PC-3 (cell line): ENCODE results near the gene RIMKLB. TPM values are rescaled to one million over a fixed set of nuclear protein-coding genes. Genes with fewer than 3 reads are reported as not detected.

ENCODE experiments used
- ATAC-seq: fragments of 200-7000 bp; cut with Tn5 transposase; 2 replicates; pipeline ENCODE4 v1.9.1; 2020; ENCODE audit warnings: mild to moderate bottlenecking, moderate library complexity
- BruUV-seq: library from RNA; stranded (reverse); fragments of 400-500 nt; replicated peaks from 2 replicates; lab custom pipeline; 2021; lab: Mats Ljungman, UMichigan
- CTCF ChIA-PET: fragments of 300-600 bp; sonication (Branson Sonifier 250); formaldehyde crosslinking; loops from one replicate; lab custom pipeline; 2022; ENCODE audit warnings: antibody characterized with exemption; lab: Charles Lee
- POLR2A ChIA-PET: fragments of 300-600 bp; sonication (Branson Sonifier 250); formaldehyde crosslinking; loops from one replicate; lab custom pipeline; 2022; ENCODE audit warnings: antibody characterized with exemption; ENCODE audit not compliant: unreplicated experiment; lab: Charles Lee
- DNase-seq: peaks from one replicate; pipeline ENCODE4 v3.0.0-alpha.2; 2015
- H2AFZ ChIP-seq: fragments of 300-600 bp; sonication (generic); 2 replicates; pipeline ENCODE4 v1.6.0; 2016; ENCODE audit warnings: antibody characterized with exemption, low read length
- H3F3A ChIP-seq: fragments of 300-600 bp; sonication (generic); one replicate; pipeline ENCODE4 v1.6.0; 2017; ENCODE audit warnings: antibody characterized with exemption, low read length, control low read depth, mild to moderate bottlenecking; ENCODE audit not compliant: unreplicated experiment
- H3K27ac ChIP-seq: fragments of 300-600 bp; sonication (generic); 2 replicates; pipeline ENCODE4 v1.5.1; 2016; ENCODE audit warnings: mild to moderate bottlenecking, low read length
- H3K27me3 ChIP-seq: fragments of 300-600 bp; sonication (generic); 2 replicates; pipeline ENCODE4 v1.6.1; 2016; ENCODE audit warnings: low read length, mixed read lengths
- H3K36me3 ChIP-seq: fragments of 300-600 bp; sonication (generic); 2 replicates; pipeline ENCODE4 v1.6.1; 2016; ENCODE audit warnings: low read depth, mixed run types, low read length, mixed read lengths
- H3K4me1 ChIP-seq: fragments of 300-600 bp; sonication (generic); 2 replicates; pipeline ENCODE4 v1.5.1; 2016; ENCODE audit warnings: low read length; ENCODE audit not compliant: insufficient read depth
- H3K4me2 ChIP-seq: fragments of 300-600 bp; sonication (generic); 2 replicates; pipeline ENCODE4 v1.6.0; 2016; ENCODE audit warnings: low read length
- H3K4me3 ChIP-seq: fragments of 300-600 bp; sonication (generic); 2 replicates; pipeline ENCODE4 v1.5.1; 2016; ENCODE audit warnings: mild to moderate bottlenecking, low read length, mixed read lengths
- H3K79me2 ChIP-seq: fragments of 300-600 bp; sonication (generic); 2 replicates; pipeline ENCODE4 v1.6.1; 2017; ENCODE audit warnings: low read length, mixed read lengths
- H3K9ac ChIP-seq: fragments of 300-600 bp; sonication (generic); 2 replicates; pipeline ENCODE4 v1.6.0; 2016; ENCODE audit warnings: mild to moderate bottlenecking, low read length
- H3K9me2 ChIP-seq: fragments of 300-600 bp; sonication (generic); replicated peaks from 2 replicates; pipeline ENCODE4 v1.6.1; 2016; ENCODE audit warnings: mixed run types, low read length, mixed read lengths
- H3K9me3 ChIP-seq: fragments of 300-600 bp; sonication (generic); 2 replicates; pipeline ENCODE4 v1.6.1; 2016; ENCODE audit warnings: low read length, mixed read lengths
- H4K20me1 ChIP-seq: fragments of 300-600 bp; sonication (generic); 2 replicates; pipeline ENCODE4 v1.6.1; 2016; ENCODE audit warnings: low read length, mixed read lengths
- EZH2 ChIP-seq: fragments of 300-600 bp; sonication (generic); IDR thresholded peaks from one replicate; pipeline ENCODE4 v1.6.1; 2017; ENCODE audit warnings: antibody characterized with exemption, mild to moderate bottlenecking, low read length; ENCODE audit not compliant: unreplicated experiment
- EZH2phosphoT487 ChIP-seq: fragments of 300-600 bp; sonication (generic); IDR thresholded peaks from 2 replicates; pipeline ENCODE4 v1.6.1; 2018; ENCODE audit warnings: mild to moderate bottlenecking, antibody characterized with exemption, low read length, borderline replicate concordance
- intact Hi-C: fragments of 100-400 bp; cut with micrococcal nuclease; formaldehyde crosslinking; loops from 2 replicates; pipeline ENCODE4 v1.9.0; 2023
- total RNA-seq: library from RNA; depleted of rRNA; stranded (reverse); fragments of >200 nt; gene quantifications from 2 replicates; pipeline ENCODE4 v1.2.3, GENCODE V29; 2014
- TF ChIP-seq, protein P1 (sequence below): fragments of 300-600 bp; sonication (generic); conservative IDR thresholded peaks from 2 replicates; pipeline ENCODE4 v1.5.1; 2017; ENCODE audit warnings: antibody characterized with exemption, low read depth, mild to moderate bottlenecking, low read length

RIMKLB gene
- total RNA-seq, 1 experiment from 2014 or later: 1.3 TPM

DNA sequence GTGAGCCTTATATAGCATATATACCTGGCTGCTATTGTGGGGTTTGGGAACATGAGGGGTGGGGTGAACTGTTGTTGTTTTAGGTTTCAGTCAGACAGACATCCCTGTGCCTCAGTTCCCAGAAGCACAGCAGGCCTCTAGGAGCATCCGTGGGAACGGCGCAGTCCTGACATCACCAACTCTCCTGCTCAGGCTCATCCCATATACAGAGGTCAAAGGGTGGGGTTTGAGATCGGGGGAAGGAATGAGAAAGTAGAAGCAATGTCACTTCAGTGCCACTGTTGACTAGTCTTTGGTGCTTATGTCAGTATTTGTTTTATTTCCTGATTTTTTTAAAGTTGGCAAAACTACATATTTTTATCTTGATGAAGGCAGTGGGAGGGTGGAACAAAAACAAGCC is 81.5 kb downstream of the RIMKLB start:
- no peak for ATAC-seq

DNA sequence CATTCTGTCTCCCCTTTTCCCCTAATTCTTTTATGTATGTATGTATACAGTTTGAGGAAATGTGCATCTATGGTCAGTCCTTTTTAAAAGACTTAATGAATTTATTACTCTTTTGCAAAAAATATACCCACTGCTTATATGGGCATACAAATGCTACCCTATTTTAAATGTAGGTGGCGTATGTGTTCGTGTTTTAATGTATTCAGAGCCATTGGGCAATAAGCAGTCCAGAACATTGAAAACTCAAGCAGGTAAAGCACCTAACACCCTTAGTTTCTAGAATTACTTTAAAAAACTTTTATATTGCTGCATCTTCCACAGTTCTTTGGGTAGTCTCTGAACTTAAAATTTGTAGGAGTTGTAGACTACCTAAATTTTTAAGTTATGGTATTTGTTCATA is 82.1 kb downstream of the RIMKLB start:
- no TSS peak for BruUV-seq
- H3K4me2 ChIP-seq: no peak overlapping the region
- DNase-seq (peak; percentile 10), ATAC-seq (no peak)
- H3K36me3 ChIP-seq: no peaks in the 10 kb centered on the region
- no peaks in the 10 kb centered on the region for H3K4me1 ChIP-seq
- H3F3A ChIP-seq: no peaks in the 10 kb centered on the region
- no peak overlapping the region for H3K27ac ChIP-seq
- no peaks in the 10 kb centered on the region for H3K27me3 ChIP-seq
- no peaks in the 10 kb centered on the region for H3K79me2 ChIP-seq
- intact Hi-C loops: loop anchor here (1.0 to 5.0 kb wide), 2 partner anchors 111 to 257 kb away; no protein-coding TSS in a partner anchor
- POLR2A ChIA-PET: no interaction called here
- CTCF ChIA-PET: interaction anchor here (0.6 kb wide), 1 partner anchor 36 kb away, joined by 3 read pairs; no protein-coding TSS in a partner anchor
- no peaks in the 10 kb centered on the region for H3K9me3 ChIP-seq
- no peak overlapping the region for H3K4me3 ChIP-seq
- no peaks in the 10 kb centered on the region for H3K9me2 ChIP-seq
- no peak for TF ChIP-seq EZH2phosphoT487
- no peak for TF ChIP-seq EZH2
- TF ChIP-seq, protein P1, sequence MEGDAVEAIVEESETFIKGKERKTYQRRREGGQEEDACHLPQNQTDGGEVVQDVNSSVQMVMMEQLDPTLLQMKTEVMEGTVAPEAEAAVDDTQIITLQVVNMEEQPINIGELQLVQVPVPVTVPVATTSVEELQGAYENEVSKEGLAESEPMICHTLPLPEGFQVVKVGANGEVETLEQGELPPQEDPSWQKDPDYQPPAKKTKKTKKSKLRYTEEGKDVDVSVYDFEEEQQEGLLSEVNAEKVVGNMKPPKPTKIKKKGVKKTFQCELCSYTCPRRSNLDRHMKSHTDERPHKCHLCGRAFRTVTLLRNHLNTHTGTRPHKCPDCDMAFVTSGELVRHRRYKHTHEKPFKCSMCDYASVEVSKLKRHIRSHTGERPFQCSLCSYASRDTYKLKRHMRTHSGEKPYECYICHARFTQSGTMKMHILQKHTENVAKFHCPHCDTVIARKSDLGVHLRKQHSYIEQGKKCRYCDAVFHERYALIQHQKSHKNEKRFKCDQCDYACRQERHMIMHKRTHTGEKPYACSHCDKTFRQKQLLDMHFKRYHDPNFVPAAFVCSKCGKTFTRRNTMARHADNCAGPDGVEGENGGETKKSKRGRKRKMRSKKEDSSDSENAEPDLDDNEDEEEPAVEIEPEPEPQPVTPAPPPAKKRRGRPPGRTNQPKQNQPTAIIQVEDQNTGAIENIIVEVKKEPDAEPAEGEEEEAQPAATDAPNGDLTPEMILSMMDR: peak; percentile 23; the same call in 1 of the 2 replicates
- H3K9ac ChIP-seq: no peak overlapping the region
- no peak overlapping the region for H2AFZ ChIP-seq
- no peaks in the 10 kb centered on the region for H4K20me1 ChIP-seq

More for the DNA sequence above, 81.5 kb downstream of the RIMKLB start:
- H3K4me1 ChIP-seq: no peaks in the 10 kb centered on the region
- TF ChIP-seq, protein P1: no peak
- TF ChIP-seq EZH2 (no peak), EZH2phosphoT487 (no peak)
- H3K27me3 ChIP-seq: no peaks in the 10 kb centered on the region
- H4K20me1 ChIP-seq: no peaks in the 10 kb centered on the region
- H3K9ac ChIP-seq: no peak overlapping the region
- H3F3A ChIP-seq: no peaks in the 10 kb centered on the region
- no peaks in the 10 kb centered on the region for H3K9me3 ChIP-seq
- no peak for DNase-seq
- ChIA-PET CTCF (no interaction called here), POLR2A (no interaction called here)
- BruUV-seq: no TSS peak
- no peak overlapping the region for H2AFZ ChIP-seq
- no peak overlapping the region for H3K4me2 ChIP-seq
- H3K36me3 ChIP-seq: no peaks in the 10 kb centered on the region
- no peaks in the 10 kb centered on the region for H3K79me2 ChIP-seq
- H3K27ac ChIP-seq: no peak overlapping the region
- H3K4me3 ChIP-seq: no peak overlapping the region
- H3K9me2 ChIP-seq: no peaks in the 10 kb centered on the region
- intact Hi-C loops: no loop called here

DNA sequence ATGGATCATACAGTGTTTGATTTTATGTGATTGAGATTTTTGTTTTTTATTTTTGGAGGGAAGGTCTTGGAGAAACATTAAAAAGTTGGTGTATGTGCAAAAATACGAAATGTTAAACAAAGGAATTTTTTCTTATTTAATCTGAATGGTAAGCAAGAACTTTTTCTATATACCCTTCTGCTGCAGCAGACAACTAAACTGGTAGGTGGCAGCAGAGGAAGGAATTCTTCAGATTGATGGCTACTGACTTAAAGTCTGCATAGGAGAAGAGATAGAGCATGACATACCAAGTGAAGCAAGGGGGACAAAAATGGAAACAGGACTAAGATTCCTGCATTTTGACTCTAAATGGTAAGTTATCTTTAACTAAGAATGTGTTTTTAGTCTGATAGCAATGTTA is 82.6 kb downstream of the RIMKLB start:
- Histone ChIP-seq H3K4me1 (no peaks in the 10 kb centered on the region), H3K27me3 (no peaks in the 10 kb centered on the region), H3K4me2 (no peak overlapping the region), H3K9me2 (no peaks in the 10 kb centered on the region), H4K20me1 (no peaks in the 10 kb centered on the region), H2AFZ (no peak overlapping the region), H3K27ac (no peak overlapping the region), H3K4me3 (no peak overlapping the region), H3K9me3 (no peaks in the 10 kb centered on the region), H3K9ac (no peak overlapping the region), H3K79me2 (no peaks in the 10 kb centered on the region), H3F3A (no peaks in the 10 kb centered on the region), H3K36me3 (no peaks in the 10 kb centered on the region)
- no peak for TF ChIP-seq EZH2
- TF ChIP-seq, protein P1: peak; percentile 33; the same call in 1 of the 2 replicates
- intact Hi-C loops: loop anchor here (1.0 to 5.0 kb wide), 2 partner anchors 111 to 257 kb away; no protein-coding TSS in a partner anchor
- peak; percentile 68 for ATAC-seq
- BruUV-seq: no TSS peak
- ChIA-PET POLR2A (no interaction called here), CTCF (interaction anchor here (0.6 kb wide), 1 partner anchor 36 kb away, joined by 3 read pairs; no protein-coding TSS in a partner anchor)
- peak; percentile 37 for DNase-seq
